ENCODE data around the gene TMEM151B. TPM values are rescaled to one million over a fixed set of nuclear protein-coding genes. Genes with fewer than 3 reads are reported as not detected.

TMEM151B gene
- total and polyA plus RNA-seq, 2 of the 4 experiments (the other 2 are of a cell fraction): not detected

- Histone ChIP-seq H2BK5ac (ENCODE audit: low read depth, low read length, poor library complexity, severe bottlenecking) (no peak overlapping the region), H2AK9ac (replicated peaks; ENCODE audit: low read depth, low read length, poor library complexity) (no peak overlapping the region), H4K5ac (ENCODE audit: low read depth, low read length) (no peak overlapping the region), H3K56ac (ENCODE audit: extremely low read depth, insufficient read depth, low read length) (no peak overlapping the region), H3K36me3 (ENCODE audit: control insufficient read depth, insufficient read depth, low read length) (peaks cover 58% of the 10 kb centered on the region), H3K9me1 (ENCODE audit: insufficient read depth, low read length) (peaks cover 10% of the 10 kb centered on the region), H2BK20ac (ENCODE audit: low read depth, low read length) (no peak overlapping the region), H2AK5ac (ENCODE audit: low read depth, low read length) (no peak overlapping the region), H3K14ac (replicated peaks; ENCODE audit: low read depth, low read length) (no peak overlapping the region), H4K91ac (ENCODE audit: insufficient read depth, low read depth, low read length) (no peak overlapping the region), H3K4me2 (ENCODE audit: low read depth, low read length) (no peak overlapping the region), H3K23ac (ENCODE audit: low read depth, low read length) (no peak overlapping the region), H2BK120ac (ENCODE audit: low read depth, low read length) (no peak overlapping the region), H4K8ac (ENCODE audit: low read depth in 2 of 2, low read length in 2 of 2) (no peak overlapping the region), H3K4ac (ENCODE audit: low read depth, low read length) (no peak overlapping the region), H3K27me3 (ENCODE audit: control insufficient read depth, insufficient read depth, low read length) (no peaks in the 10 kb centered on the region), H3K9me3 (ENCODE audit: control insufficient read depth, insufficient read depth, low read length) (no peaks in the 10 kb centered on the region), H3K4me1 (ENCODE audit: control insufficient read depth, insufficient read depth, low read length) (peaks cover 6% of the 10 kb centered on the region), H2AFZ (replicated peaks; ENCODE audit: low read length, poor library complexity) (no peak overlapping the region), H3K9ac (ENCODE audit: low read depth, low read length) (no peak overlapping the region), H2BK15ac (ENCODE audit: low read depth, low read length) (no peak overlapping the region), H3K4me3 (ENCODE audit: insufficient read depth, low read depth, low read length) (no peak overlapping the region), H3K27ac (ENCODE audit: insufficient read depth, low read length) (no peak overlapping the region), H3K79me1 (ENCODE audit: low read depth in 1 of 2, low read length in 2 of 2) (peaks cover 23 to 83% of the 10 kb centered on the region in 2 experiments), H4K20me1 (ENCODE audit: insufficient read depth, low read length) (peaks cover 98% of the 10 kb centered on the region), H3K18ac (ENCODE audit: low read depth, low read length) (no peak overlapping the region)
- ATAC-seq (ENCODE audit: low read depth) (no peak), DNase-seq (no peak)
- intact Hi-C loops (cut with micrococcal nuclease) (no loop called here), in situ Hi-C loops (cut with MboI; ENCODE audit: low sequenced_read_pairs) (no loop called here), dilution Hi-C loops (cut with HindIII; ENCODE audit: low sequenced_read_pairs, unreplicated experiment) (no loop called here)
- 83% methylated on average over 2 of the region's 14 CpGs; no CpG with 5 or more reads in 1 of the 2 experiments for WGBS, 2 experiments (ENCODE audit: extremely low coverage in 2 of 2, insufficient read length in 1 of 2)
- ChIA-PET POLR2A (ENCODE audit: unreplicated experiment) (interaction anchor here (0.5 kb wide), 1 partner anchor 81 kb away, joined by 4 read pairs; no protein-coding TSS in a partner anchor), CTCF (interaction anchor here (1.1 kb wide), 1 partner anchor 17 kb away, joined by 3 read pairs; no protein-coding TSS in a partner anchor)
- BruUV-seq (replicated peaks): no TSS peak
- TF ChIP-seq POLR2A (IDR thresholded peaks at IDR 0.05; ENCODE audit: low read depth, low read length) (no peak), CHD1 (IDR thresholded peaks at IDR 0.05; ENCODE audit: low read depth, low read length) (no peak), CTCF (conservative IDR thresholded peaks at IDR 0.05; ENCODE audit: low read depth, low read length) (no peak), RFX5 (IDR thresholded peaks at IDR 0.05; ENCODE audit: low read depth, low read length) (no peak), USF2 (IDR thresholded peaks at IDR 0.05; ENCODE audit: low read depth, low read length) (no peak), BHLHE40 (IDR thresholded peaks at IDR 0.05; ENCODE audit: low read depth, low read length) (no peak), MAFK (IDR thresholded peaks at IDR 0.05; ENCODE audit: low read depth, low read length) (no peak), CEBPB (IDR thresholded peaks at IDR 0.05; ENCODE audit: low read depth, low read length) (no peak), SMC3 (IDR thresholded peaks at IDR 0.05; ENCODE audit: low read depth, low read length) (no peak), NFE2L2 (IDR thresholded peaks at IDR 0.05; ENCODE audit: low read depth, low read length) (no peak), RCOR1 (IDR thresholded peaks at IDR 0.05; ENCODE audit: insufficient replicate concordance, low read length) (no peak), MXI1 (IDR thresholded peaks at IDR 0.05; ENCODE audit: borderline replicate concordance, low read depth, low read length) (no peak), ELK1 (IDR thresholded peaks at IDR 0.05; ENCODE audit: borderline replicate concordance, low read depth, low read length) (no peak), RAD21 (IDR thresholded peaks at IDR 0.05; ENCODE audit: low read length) (no peak)
These were observed 18.4 kb upstream of the TMEM151B start for GRCh38 chr6:44251576-44252524.
